C4-2B (cell line): ENCODE data around the gene DGKA.
"Not testable (repeated sequence)": the region's sequence is repeated elsewhere in the genome, so short reads cannot be mapped to it uniquely, and the experiment has no call there.

Source experiments
- H3K27ac ChIP-seq: fragments of 450-650 bp; 2 replicates; pipeline ENCODE4 v1.5.1; 2017
- CTCF ChIP-seq: fragments of 450-650 bp; conservative IDR thresholded peaks from 2 replicates; pipeline ENCODE4 v1.5.1; 2017; ENCODE audit warnings: mild to moderate bottlenecking
- ZFX ChIP-seq: fragments of 450-650 bp; IDR thresholded peaks from 2 replicates; pipeline ENCODE4 v1.6.1; 2017

DGKA gene

GRCh38 chr12:55996201-55996714 lies 65.3 kb downstream of the DGKA start:
- peak overlapping the region; percentile 85 for H3K27ac ChIP-seq

GRCh38 chr12:55996715-55997534 lies 66.0 kb downstream of the DGKA start, which contains the start of gene SUOX:
SUOX (plus strand) TSS chr12:55997276; CDS start chr12:56002222, 4,946 bp downstream.
- no peak for TF ChIP-seq ZFX
- TF ChIP-seq CTCF = no peak
- H3K27ac ChIP-seq = peak within 1 kb of the TSS; percentile 85

More at GRCh38 chr12:55996201-55996714, 65.3 kb downstream of the DGKA start:
- TF ChIP-seq ZFX (no peak), CTCF (peak; percentile 93)

GRCh38 chr12:55997535-55997859 lies 66.5 kb downstream of the DGKA start:
- TF ChIP-seq ZFX = no peak
- TF ChIP-seq CTCF = no peak
- peak overlapping the region; percentile 85 for H3K27ac ChIP-seq

- not testable (repeated sequence) for H3K27ac ChIP-seq
Observed at GRCh38 chr12:55999522-55999921, 68.6 kb downstream of the DGKA start.

- H3K27ac ChIP-seq = not testable (repeated sequence)
Observed at GRCh38 chr12:55999999-56000540, 69.1 kb downstream of the DGKA start.

- TF ChIP-seq ZFX = no peak
- no peak for TF ChIP-seq CTCF
- no peak overlapping the region for H3K27ac ChIP-seq
Observed at GRCh38 chr12:56001487-56002100, 70.6 kb downstream of the DGKA start.

GRCh38 chr12:56003376-56003775 lies 72.4 kb downstream of the DGKA start:
- H3K27ac ChIP-seq = not testable (repeated sequence)
